ENCODE measurements around the gene MAP4K4. TPM values are rescaled to one million over a fixed set of nuclear protein-coding genes. Genes with fewer than 3 reads are reported as not detected.

MAP4K4 gene
- total RNA-seq, 1 experiment from 2014 or later, result 7.6 TPM

DNA sequence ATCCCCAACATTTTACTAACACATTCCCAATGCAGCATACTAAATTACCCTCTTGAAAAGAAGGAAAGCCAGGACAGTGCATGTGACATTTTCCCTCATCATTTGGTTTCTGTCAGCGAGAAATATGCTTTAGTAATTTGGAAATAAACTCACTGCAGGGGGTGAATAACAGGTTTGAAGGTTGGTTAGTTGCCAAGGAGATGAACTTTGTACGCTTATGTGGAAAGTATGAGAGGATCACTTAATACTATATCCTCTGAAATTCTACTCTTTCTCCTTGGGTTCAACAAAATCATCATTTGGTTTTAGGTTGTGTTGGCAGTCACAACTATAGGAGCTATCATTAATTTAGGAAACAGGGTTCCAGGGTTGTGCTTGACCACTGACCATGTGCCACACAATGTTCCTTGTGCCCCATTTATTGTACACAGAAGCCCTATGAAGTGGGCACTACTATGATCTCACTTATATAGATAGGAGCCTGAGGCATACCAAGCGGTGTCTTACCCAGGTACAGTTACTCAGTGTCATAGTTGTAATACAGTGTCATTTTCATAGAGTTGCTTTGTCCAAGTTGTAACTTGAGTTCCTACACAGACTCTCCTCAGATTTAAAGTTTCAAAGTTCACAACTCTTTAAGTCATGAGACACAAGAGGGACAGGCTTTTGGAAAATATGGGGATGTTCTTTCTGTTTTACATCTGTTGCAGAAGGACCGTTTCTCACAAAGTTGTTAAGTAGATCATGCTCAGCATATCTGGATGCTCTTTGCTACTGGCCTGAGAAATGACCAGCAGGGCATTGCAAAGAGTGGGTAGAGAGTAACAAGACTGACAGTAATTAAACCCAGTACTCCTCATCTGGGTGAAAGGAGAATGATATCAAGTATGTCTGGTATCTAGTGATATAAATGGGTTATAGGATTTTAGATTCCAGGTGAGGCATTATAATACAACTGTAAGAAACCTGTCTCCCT, 91.8 kb downstream of the MAP4K4 start:
- DNase-seq (ENCODE audit: low spot score), result peak; percentile 17

DNA sequence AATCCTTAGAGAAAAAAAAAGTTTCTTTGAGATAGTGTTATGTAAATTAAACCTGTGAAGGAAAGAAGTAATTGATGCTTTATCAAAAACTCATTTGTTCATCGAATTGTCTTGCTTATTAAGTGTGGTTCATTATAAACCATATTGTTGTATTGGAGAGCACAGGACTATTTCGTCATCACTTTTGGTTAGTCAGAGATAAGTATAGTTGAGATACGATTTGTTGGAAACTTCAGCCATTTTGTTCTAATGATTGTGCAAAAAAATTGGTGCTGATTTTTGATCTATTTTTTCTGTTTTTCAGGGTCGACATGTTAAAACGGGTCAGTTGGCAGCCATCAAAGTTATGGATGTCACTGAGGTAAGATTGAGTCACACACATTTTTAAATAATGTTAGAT, 92.9 kb downstream of the MAP4K4 start:
- DNase-seq (ENCODE audit: low spot score), result no peak

DNA sequence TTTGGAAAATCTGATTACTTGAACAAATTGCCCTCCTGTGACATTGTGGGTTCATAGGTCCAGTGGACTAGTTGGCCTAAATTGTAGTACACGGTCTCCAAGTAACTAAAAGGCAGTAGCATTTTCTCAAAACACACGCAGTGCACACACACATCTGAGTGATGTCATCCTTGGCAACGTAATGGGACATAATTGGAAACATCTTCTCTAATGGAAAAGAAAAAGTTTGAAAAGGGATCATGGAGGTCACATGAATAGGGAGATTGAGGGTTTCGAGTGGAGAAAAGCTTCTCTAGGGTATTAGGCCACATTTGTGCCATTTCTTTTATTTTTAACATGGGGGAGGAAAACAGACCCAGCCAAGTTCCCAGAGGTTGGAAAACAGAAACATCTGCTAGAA, 93.3 kb downstream of the MAP4K4 start:
- no peak for DNase-seq (ENCODE audit: low spot score)

DNA sequence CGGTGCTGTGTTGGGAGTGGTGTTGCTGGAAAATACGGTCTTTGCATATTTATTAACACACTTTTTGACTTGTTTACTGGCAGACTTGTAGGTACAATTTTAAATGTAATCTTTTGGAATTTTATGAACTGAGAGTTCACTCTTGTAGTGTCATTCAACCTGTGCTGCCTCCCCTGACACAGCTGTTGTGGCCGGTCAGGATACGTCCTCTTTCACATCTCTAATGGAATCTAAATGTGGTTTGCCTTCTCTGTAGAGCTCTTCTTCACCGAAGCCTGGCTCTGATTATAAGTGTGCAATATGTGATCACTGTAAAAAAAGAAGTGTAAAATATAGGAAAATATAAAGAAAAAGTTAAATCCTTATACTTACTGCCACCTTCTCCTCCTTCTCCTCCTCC, 94.7 kb downstream of the MAP4K4 start:
- DNase-seq (ENCODE audit: low spot score), result no peak

GRCh38 chr2:101793277-101793969, 95.9 kb downstream of the MAP4K4 start:
- DNase-seq (ENCODE audit: low spot score), result no peak

DNA sequence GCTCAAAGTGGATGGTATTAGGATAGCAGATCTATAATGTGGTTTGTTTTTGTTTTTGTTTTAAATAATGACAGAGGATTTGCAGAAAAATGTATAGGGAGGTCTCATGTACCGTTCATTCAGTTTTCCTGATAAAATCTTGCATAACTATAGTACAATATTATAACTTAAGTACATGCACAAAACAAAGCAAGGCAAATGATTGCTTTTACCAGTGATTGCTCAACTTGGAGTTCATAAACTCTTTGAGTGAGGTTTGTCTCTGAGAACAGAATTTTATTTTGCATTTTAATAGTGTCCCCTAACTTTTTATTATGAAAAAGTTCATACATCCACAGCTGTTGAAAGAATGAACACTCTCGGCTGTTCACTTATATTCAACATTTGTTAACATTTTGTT, 96.6 kb downstream of the MAP4K4 start:
- DNase-seq (ENCODE audit: low spot score), result no peak

DNA sequence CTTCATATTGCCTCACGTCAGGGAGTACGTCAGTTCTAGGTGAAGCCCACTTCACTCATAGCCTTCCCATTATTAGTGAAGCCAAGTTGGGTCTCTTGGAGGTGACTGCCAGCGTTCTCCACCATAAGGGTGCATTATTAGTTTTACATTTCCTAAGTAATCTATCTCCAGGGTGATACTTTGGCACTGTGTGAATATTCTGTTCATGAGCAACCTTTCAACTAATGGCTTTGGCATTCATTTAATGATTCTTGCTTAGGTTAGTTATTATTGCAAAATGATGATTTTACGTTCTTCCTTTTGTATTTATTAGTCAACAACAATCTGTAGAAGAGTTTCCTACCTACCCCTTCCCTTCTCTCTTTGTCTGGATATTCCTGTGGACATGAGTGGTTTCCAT, 97.5 kb downstream of the MAP4K4 start:
- no peak for DNase-seq (ENCODE audit: low spot score)

DNA sequence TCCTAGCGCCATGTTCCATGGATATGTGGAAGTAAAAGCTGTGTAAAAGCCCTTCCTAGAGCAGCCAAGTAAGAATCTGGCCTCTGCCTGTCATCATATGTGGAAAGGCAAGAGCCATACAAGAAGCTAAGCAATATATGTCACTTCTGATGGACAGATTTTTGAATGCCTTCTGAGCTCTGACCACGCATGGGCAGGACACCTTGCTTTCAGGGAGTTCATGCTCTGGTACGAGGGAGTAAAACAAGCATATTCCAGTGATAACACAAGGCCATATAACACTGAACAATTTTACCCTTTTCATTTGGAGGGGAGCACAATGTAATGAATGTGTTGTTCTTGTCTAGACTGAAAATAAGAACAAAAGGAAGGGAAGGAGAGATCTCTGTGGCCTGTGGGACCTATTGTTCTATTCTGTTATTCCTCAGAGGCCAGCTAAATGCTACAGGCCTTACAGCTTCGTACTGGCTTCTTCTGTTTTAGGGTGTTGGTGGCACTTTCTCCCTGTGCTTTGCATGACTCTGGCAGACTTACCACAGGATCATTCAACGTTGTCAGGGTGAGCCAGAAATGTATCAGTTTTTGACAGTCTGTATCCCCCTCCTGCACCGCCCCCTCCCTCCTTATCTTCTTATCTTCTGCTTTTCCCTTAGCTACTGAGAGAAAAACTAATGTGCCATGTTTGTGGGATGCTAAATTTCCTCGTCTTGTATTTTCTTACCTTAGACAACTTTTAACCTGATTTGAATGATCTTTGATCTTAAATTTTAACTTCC, 99.5 kb downstream of the MAP4K4 start:
- no peak for DNase-seq (ENCODE audit: low spot score)

DNA sequence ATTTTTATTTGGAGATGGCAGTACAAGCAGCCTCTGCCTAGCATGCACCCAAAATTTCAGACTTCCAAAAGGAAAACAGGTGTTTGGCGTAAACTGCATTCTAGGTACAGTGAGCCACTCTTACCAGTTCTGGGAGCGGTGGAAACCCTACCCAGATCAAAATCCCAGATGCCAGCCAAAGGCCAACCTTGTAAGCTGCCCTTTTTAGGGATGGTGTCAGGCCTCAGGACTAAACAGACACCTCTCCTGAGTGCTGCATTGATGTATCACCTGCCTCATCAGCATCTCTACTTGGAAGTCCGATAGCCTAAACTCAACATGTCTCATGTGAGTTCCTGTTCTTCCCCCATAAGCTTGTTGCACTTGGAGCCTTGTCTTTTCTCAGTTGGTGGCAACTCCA, 104.0 kb downstream of the MAP4K4 start:
- DNase-seq (ENCODE audit: low spot score), result no peak

GRCh38 chr2:101802329-101802728, 104.8 kb downstream of the MAP4K4 start:
- DNase-seq (ENCODE audit: low spot score), result peak; percentile 39

DNA sequence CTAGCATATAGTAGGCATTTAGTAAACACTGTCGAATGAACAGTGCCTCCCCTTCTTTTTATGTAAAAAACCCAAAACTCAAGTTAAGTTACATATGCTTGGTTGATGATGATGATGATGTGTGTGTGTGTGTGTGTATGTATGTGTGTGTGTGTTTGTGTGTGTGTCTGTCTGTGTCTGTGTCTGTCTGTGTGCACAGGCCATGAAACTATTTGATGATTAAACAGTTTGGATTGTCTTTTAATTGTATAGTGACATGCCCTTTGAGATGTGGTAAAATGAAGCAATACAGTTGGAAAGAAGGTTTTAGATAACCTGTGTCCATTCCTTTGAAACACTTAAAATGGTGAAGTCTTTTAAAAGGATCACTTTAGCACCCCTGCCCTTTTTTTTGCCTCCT, 105.6 kb downstream of the MAP4K4 start:
- DNase-seq (ENCODE audit: low spot score), result no peak

DNA sequence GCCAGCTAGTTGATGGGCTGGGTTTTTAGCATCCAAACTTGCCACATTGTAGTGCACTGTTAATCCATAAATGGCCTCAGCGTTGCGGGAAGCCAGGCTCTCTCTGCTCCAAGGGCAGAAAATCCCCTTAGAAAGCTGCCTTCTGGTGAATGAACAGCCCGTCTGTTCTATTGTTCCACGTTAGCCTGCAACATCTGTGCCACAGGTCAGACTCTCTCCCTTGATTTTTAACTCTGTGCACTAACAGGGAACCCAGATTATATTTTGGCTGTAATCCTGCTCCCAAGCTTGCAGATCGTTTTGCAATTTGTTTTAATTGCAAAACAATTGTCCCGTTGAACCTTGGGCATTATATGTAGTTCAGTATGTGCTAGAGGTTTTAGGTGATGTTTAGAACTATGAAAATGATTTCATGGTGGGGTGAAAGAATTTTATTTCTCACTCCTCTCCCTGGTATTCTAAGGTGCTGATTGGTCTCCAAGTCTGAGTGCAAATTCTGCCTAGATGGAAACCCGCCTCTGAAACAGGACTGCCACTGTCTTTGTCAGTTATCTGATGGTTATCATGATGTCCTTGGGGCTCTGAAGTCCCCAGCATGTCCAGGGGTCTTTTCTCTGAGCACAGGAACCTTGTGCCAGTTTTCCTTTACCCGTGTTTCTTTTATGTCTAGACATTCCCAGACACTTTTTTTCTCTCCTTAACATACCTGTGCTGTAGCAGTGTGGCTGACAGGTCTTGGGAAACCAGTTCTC, 106.6 kb downstream of the MAP4K4 start:
- DNase-seq (ENCODE audit: low spot score), result no peak

- no peak for DNase-seq (ENCODE audit: low spot score)
Measured at GRCh38 chr2:101805152-101806088, 107.9 kb downstream of the MAP4K4 start.

DNA sequence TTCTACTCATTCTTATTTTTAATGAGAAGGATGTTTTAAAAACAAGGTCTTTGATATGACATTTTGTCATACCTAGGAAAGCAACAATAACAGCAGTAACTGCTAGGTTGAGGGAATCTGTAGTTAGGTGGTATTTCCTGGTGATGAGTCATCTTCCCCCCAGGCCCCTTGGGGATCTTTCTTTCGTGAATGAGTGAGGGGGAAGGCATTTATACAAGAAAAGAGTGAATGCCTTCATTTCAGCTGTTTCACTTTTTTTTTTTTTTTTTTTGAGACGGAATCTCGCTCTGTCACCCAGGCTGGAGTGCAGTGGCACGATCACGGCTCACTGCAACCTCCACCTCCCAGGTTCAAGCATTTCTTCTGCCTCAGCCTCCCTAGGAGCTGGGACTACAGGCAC, 108.6 kb downstream of the MAP4K4 start:
- no peak for DNase-seq (ENCODE audit: low spot score)

GRCh38 chr2:101806701-101807100, 109.2 kb downstream of the MAP4K4 start:
- DNase-seq (ENCODE audit: low spot score), result no peak

GRCh38 chr2:101807242-101807641, 109.7 kb downstream of the MAP4K4 start:
- no peak for DNase-seq (ENCODE audit: low spot score)

GRCh38 chr2:101808006-101808562, 110.6 kb downstream of the MAP4K4 start:
- no peak for DNase-seq (ENCODE audit: low spot score)

DNA sequence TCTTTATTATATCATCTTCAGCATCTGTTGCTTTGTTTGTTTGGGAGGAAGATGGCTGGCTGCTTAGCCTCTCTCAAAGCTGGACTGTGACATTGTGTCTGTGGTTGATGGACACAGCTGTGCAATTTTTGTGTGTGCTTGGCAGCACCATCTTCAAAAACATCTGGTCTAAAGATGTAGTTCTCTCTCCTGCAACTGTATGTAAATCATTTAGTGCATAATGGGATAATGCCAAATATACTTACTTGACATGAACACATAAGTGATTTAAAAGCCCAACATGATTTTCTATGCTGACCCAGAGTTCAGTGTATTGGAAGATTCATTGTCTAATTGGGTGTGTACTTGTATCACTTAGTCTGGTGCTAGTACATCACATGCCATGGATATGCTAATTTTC, 112.2 kb downstream of the MAP4K4 start:
- DNase-seq (ENCODE audit: low spot score), result no peak

GRCh38 chr2:101811226-101812015, 113.9 kb downstream of the MAP4K4 start:
- no peak for DNase-seq (ENCODE audit: low spot score)
